ENCODE data around the gene TOM1L1.

The TOM1L1 gene

GRCh38 chr17:54991567-54991966 lies 90.9 kb downstream of the TOM1L1 start:
- no peak for DNase-seq (ENCODE audit: low read depth, low spot score)

- DNase-seq (ENCODE audit: low read depth, low spot score), result no peak
These were observed 92.4 kb downstream of the TOM1L1 start for GRCh38 chr17:54992797-54993639.

- DNase-seq (ENCODE audit: low read depth, low spot score), result no peak
These were observed 95.8 kb downstream of the TOM1L1 start for GRCh38 chr17:54996441-54996840.

DNA sequence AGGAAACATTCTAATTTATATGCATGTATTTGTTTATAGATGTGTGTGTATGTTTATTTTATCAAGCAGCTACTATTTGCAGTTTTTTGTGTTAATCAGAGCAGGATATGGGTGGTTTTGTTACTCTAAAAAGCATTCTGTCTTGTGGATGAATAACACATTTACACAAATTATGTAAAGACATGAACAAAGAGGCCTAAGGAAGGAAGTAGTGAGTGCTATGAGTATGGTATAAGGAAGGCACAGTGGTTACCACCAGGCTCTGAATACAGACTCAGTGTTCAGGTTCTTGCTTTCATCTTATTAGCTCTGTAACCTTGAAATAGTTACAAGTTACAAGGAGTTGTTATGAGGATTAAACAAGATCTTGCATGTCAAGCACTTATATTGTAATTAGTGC lies 101.8 kb downstream of the TOM1L1 start:
- no peak for DNase-seq (ENCODE audit: low read depth, low spot score)

DNA sequence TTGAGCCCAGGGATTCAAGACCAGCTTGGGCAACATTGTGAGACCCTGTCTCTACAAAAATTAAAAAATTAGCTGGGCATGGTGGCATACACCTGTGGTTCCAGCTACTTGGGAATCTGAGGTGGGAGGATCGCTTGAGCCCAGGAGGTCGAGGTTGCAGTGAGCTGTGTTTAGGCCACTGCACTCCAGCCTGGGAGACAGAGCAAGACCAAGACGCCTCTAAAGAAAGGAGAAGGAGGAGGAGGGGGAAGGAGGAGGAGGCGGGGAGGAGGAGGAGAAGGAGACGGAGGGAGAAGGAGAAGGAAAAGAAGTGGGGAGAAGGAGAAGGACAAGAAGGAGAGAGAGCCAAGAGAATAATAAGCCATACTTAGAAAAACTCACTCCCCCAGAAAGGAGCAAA lies 103.8 kb downstream of the TOM1L1 start:
- DNase-seq (ENCODE audit: low read depth, low spot score), result no peak

- peak; percentile 40 for DNase-seq (ENCODE audit: low read depth, low spot score)
These were observed 104.9 kb downstream of the TOM1L1 start for GRCh38 chr17:55005520-55005919.
